Measurements from ENCODE around the gene KIFBP. TPM values are rescaled to one million over a fixed set of nuclear protein-coding genes. Genes with fewer than 3 reads are reported as not detected.
A peak's percentile ranks its signal among the peaks of the same experiment; 100 is the strongest.

The KIFBP gene
- total RNA-seq, 2 experiments from 2014 or later, result 4.2 TPM

DNA sequence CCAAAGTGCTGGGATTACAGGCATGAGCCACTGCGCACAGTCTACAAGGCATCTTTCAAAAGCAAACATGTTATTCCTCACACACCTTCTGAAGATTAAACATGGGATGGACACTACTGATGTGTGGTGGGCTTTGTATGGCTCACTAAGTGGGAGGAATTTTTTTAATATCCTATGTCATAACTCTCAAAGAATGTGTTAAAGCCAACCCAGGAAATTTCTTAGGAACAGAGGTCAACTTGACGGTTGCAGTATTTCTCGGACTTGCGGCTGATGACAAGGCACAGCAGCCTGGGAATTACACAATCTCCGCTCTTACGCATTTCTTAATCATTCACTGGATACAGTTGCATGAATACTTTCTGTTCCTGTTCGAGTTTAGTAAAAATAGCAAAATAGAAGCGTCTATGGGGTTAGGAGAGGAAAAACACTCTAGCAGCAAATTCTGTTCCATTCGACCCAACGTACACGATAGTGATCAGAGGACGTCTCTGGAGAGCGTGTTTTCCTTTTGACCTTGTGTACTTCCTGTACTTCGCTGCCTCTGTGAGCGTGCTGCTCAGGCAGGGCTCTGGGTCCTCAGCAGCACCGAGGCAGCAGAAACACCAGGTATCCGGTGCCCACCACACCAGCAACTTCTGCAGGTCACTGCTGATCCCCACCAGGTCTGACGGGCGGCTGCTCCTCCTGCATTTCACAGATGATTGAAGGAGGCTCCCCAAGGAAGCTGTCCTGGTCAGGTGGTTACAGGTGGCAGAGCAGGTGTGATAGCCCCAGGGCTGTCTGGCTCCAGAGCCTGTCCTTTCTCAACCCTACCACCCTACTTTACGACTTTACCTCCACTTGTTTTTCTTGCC, 72.9 kb downstream of the KIFBP start:
- no peaks in the 10 kb centered on the region for H3K9me3 ChIP-seq (ENCODE audit: control insufficient read depth in 1 of 2, insufficient read depth in 1 of 2, low read length in 2 of 2)
- H3K4me3 ChIP-seq (ENCODE audit: low read length), result peak overlapping the region; percentile 40
- H3K27ac ChIP-seq (ENCODE audit: low read depth in 1 of 2, low read length in 2 of 2), result peak overlapping the region in 1 of 2 donors; percentile 65
- TF ChIP-seq, protein P1, sequence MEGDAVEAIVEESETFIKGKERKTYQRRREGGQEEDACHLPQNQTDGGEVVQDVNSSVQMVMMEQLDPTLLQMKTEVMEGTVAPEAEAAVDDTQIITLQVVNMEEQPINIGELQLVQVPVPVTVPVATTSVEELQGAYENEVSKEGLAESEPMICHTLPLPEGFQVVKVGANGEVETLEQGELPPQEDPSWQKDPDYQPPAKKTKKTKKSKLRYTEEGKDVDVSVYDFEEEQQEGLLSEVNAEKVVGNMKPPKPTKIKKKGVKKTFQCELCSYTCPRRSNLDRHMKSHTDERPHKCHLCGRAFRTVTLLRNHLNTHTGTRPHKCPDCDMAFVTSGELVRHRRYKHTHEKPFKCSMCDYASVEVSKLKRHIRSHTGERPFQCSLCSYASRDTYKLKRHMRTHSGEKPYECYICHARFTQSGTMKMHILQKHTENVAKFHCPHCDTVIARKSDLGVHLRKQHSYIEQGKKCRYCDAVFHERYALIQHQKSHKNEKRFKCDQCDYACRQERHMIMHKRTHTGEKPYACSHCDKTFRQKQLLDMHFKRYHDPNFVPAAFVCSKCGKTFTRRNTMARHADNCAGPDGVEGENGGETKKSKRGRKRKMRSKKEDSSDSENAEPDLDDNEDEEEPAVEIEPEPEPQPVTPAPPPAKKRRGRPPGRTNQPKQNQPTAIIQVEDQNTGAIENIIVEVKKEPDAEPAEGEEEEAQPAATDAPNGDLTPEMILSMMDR (IDR thresholded peaks at IDR 0.05), result no peak
- intact Hi-C loops (cut with DNase I, micrococcal nuclease), result no loop called here
- Mint-ChIP-seq H3K36me3 (ENCODE audit: low read depth) (no peaks in the 10 kb centered on the region), H3K4me3 (peak overlapping the region; percentile 82), H3K4me1 (ENCODE audit: low read depth) (peaks cover 45% of the 10 kb centered on the region), H3K9me3 (no peaks in the 10 kb centered on the region), H3K27me3 (no peaks in the 10 kb centered on the region), H3K27ac (peak overlapping the region; percentile 66)
- ChIA-PET POLR2A (interaction anchor here (0.7 to 1.6 kb wide), 4 partner anchors 26 to 33 kb away, joined by 3 to 11 read pairs (median 6); partner anchors contain the start of gene SRGN), CTCF (no interaction called here)
- ATAC-seq (ENCODE audit: poor library complexity) (peak; percentile 82), DNase-seq (peak in 12 of 14 experiments; percentile 7 to 74 (median 39))
- H3K4me1 ChIP-seq (ENCODE audit: insufficient read depth, low read length), result peaks cover 43% of the 10 kb centered on the region
- H3K36me3 ChIP-seq (ENCODE audit: insufficient read depth, low read length), result no peaks in the 10 kb centered on the region
- H3K27me3 ChIP-seq (ENCODE audit: control insufficient read depth in 1 of 2, insufficient read depth in 2 of 2, low read length in 2 of 2), result no peaks in the 10 kb centered on the region

DNA sequence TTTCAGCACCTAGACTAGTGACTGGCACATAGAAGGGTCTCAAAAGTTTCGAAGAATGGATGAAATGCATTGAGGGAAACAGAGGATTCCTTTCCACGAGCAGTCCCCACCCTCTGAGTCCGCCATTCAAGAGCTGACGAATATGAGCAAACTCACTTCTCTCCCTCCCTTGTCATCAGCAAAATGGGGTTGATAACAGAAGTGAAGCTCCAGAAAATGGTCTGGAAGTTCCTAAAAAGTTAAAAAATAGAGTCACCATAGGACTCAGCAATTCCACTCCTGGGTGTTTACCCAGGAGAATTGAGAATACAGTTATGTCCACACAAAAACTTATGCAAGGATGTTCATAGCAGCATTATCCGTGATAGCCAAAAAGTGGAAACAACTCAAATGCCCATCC, 74.3 kb downstream of the KIFBP start:
- ChIA-PET POLR2A (interaction anchor here (1.3 to 1.6 kb wide), 2 partner anchors 25 to 28 kb away, joined by 9 to 11 read pairs; partner anchors contain the start of gene SRGN), CTCF (interaction anchor here (1.5 kb wide), 1 partner anchor 58 kb away, joined by 3 read pairs; no protein-coding TSS in a partner anchor)
- H3K9me3 ChIP-seq (ENCODE audit: control insufficient read depth in 1 of 2, insufficient read depth in 1 of 2, low read length in 2 of 2), result no peaks in the 10 kb centered on the region
- H3K9me3 Mint-ChIP-seq, result no peaks in the 10 kb centered on the region
- H3K27me3 Mint-ChIP-seq, result no peaks in the 10 kb centered on the region
- H3K4me1 ChIP-seq (ENCODE audit: insufficient read depth, low read length), result peaks cover 29% of the 10 kb centered on the region
- TF ChIP-seq, protein P1 (IDR thresholded peaks at IDR 0.05), result no peak
- intact Hi-C loops (cut with DNase I, micrococcal nuclease), result no loop called here
- DNase-seq (no peak), ATAC-seq (ENCODE audit: poor library complexity) (no peak)
- no peaks in the 10 kb centered on the region for H3K36me3 Mint-ChIP-seq (ENCODE audit: low read depth)
- H3K27me3 ChIP-seq (ENCODE audit: control insufficient read depth in 1 of 2, insufficient read depth in 2 of 2, low read length in 2 of 2), result no peaks in the 10 kb centered on the region
- H3K4me1 Mint-ChIP-seq (ENCODE audit: low read depth), result peaks cover 31% of the 10 kb centered on the region
- H3K27ac Mint-ChIP-seq, result no peak overlapping the region
- no peak overlapping the region for H3K4me3 ChIP-seq (ENCODE audit: low read length)
- no peak overlapping the region for H3K27ac ChIP-seq (ENCODE audit: low read depth in 1 of 2, low read length in 2 of 2)
- H3K36me3 ChIP-seq (ENCODE audit: insufficient read depth, low read length), result no peaks in the 10 kb centered on the region
- H3K4me3 Mint-ChIP-seq, result no peak overlapping the region

DNA sequence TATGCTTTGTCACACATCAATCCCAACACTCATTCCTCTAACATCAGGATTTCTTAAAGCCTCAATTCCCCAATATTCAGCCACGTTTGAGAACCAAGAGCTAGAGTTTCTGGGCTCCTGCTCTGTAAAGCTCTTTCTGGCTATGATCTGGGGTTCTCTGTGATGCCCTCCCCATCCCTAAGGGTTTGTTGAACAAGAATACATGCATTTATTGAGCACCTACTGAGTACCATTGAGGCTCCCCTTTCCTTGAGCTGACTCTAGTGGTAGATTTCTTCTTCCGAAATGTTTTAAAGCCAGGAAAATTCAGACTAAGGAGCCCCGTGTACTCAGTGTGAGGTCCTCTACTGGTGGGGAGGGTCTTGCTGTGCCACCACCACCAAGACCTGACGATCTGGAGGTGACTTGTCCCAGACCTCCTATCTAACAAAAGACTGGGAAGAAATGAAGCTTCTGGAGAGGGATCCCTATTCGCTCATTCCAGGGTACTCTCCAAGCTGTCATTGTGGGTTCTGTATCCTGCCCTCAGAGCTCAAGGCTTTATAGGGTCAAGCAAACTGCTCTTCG, 76.2 kb downstream of the KIFBP start:
- no peaks in the 10 kb centered on the region for H3K36me3 Mint-ChIP-seq (ENCODE audit: low read depth)
- no peak overlapping the region for H3K27ac Mint-ChIP-seq
- DNase-seq (no peak), ATAC-seq (ENCODE audit: poor library complexity) (no peak)
- peaks cover 26% of the 10 kb centered on the region for H3K4me1 ChIP-seq (ENCODE audit: insufficient read depth, low read length)
- H3K27me3 ChIP-seq (ENCODE audit: control insufficient read depth in 1 of 2, insufficient read depth in 2 of 2, low read length in 2 of 2), result no peaks in the 10 kb centered on the region
- no peak overlapping the region for H3K4me3 ChIP-seq (ENCODE audit: low read length)
- no peaks in the 10 kb centered on the region for H3K9me3 Mint-ChIP-seq
- TF ChIP-seq, protein P1 (IDR thresholded peaks at IDR 0.05), result no peak
- H3K9me3 ChIP-seq (ENCODE audit: control insufficient read depth in 1 of 2, insufficient read depth in 1 of 2, low read length in 2 of 2), result no peaks in the 10 kb centered on the region
- H3K27me3 Mint-ChIP-seq, result no peaks in the 10 kb centered on the region
- POLR2A ChIA-PET, result interaction anchor here (0.9 to 1.2 kb wide), 2 partner anchors 20 to 22 kb away, joined by 3 to 4 read pairs; no protein-coding TSS in a partner anchor
- CTCF ChIA-PET, result interaction anchor here (1.3 kb wide), 1 partner anchor 29 kb away, joined by 4 read pairs; no protein-coding TSS in a partner anchor
- H3K4me1 Mint-ChIP-seq (ENCODE audit: low read depth), result peaks cover 26% of the 10 kb centered on the region
- intact Hi-C loops (cut with DNase I, micrococcal nuclease), result loop anchor here in 1 of 2 experiments (2.0 kb wide), 1 partner anchor 18 kb away; no protein-coding TSS in a partner anchor
- H3K36me3 ChIP-seq (ENCODE audit: insufficient read depth, low read length), result no peaks in the 10 kb centered on the region
- no peak overlapping the region for H3K4me3 Mint-ChIP-seq
- no peak overlapping the region for H3K27ac ChIP-seq (ENCODE audit: low read depth in 1 of 2, low read length in 2 of 2)
